Measurements from ENCODE around the gene EFCC1.

DNA sequence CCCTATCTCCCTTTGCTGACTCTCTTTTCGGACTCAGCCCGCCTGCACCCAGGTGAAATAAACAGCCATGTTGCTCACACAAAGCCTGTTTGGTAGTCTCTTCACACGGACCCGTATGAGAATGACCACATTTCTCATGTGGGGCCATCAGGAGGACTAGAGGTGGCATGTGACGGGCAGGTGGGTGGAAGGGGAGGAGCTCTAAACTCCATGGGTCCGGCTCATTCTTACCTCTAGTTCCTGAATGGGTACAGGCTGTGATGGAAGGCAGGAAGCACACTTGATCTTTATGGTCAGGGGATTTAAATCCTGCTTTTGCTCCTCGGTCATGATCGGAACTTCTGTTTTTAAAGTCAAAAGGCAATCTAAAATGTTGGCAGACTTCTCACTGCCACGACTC lies 35.8 kb upstream of the EFCC1 start:
- no peak for TF ChIP-seq EZH2 (optimal IDR thresholded peaks at IDR 0.05; ENCODE audit: low read depth, low read length)
- TF ChIP-seq CTCF (IDR thresholded peaks at IDR 0.05; ENCODE audit: low read length), result no peak
